OCI-LY3 (cell line): ENCODE data around the gene KATNAL2.

Experiments
- H2AFZ ChIP-seq: fragments of 200-600, 300-600 bp; shearing (Covaris generic); 2 replicates; pipeline ENCODE4 v1.6.0; 2014; ENCODE audit warnings: antibody characterized with exemption, low read depth, low read length
- H3K27ac ChIP-seq: fragments of 200-600, 300-600 bp; sonication (generic); 2 replicates; pipeline ENCODE4 v1.5.1; 2014; ENCODE audit warnings: mild to moderate bottlenecking, low read length, moderate library complexity, mixed read lengths
- H3K27me3 ChIP-seq: fragments of 200-600, 300-600 bp; sonication (generic); 2 replicates; pipeline ENCODE4 v1.6.1; 2014; ENCODE audit warnings: low read depth, low read length, mixed read lengths
- H3K36me3 ChIP-seq: fragments of 200-600, 300-600 bp; sonication (generic); replicated peaks from 2 replicates; pipeline ENCODE3; 2014; ENCODE audit warnings: low read depth, low read length, mixed read lengths
- H3K4me1 ChIP-seq: fragments of 300-600, 200-600 bp; sonication (generic); 2 replicates; pipeline ENCODE4 v1.6.1; 2014; ENCODE audit warnings: low read length, mixed read lengths
- H3K4me2 ChIP-seq: fragments of 200-600, 300-600 bp; sonication (generic); 2 replicates; pipeline ENCODE4 v1.6.1; 2014; ENCODE audit warnings: low read length, mixed read lengths
- H3K4me3 ChIP-seq: fragments of 300-600, 200-600 bp; sonication (generic); 2 replicates; pipeline ENCODE4 v1.5.1; 2014; ENCODE audit warnings: antibody characterized with exemption, mild to moderate bottlenecking, low read length, moderate library complexity
- H3K79me2 ChIP-seq: fragments of 300-600, 200-600 bp; shearing (Covaris generic); 2 replicates; pipeline ENCODE4 v1.6.1; 2014; ENCODE audit warnings: mild to moderate bottlenecking, low read length, mixed read lengths
- H3K9ac ChIP-seq: fragments of 300-600, 200-600 bp; shearing (Covaris generic); 2 replicates; pipeline ENCODE4 v1.6.0; 2014; ENCODE audit warnings: mild to moderate bottlenecking, low read length, moderate library complexity
- H3K9me3 ChIP-seq: fragments of 200-600, 300-600 bp; shearing (Covaris generic); 2 replicates; pipeline ENCODE4 v1.6.1; 2014; ENCODE audit warnings: low read length, mixed read lengths; ENCODE audit not compliant: insufficient read depth
- H4K20me1 ChIP-seq: fragments of 200-600, 300-600 bp; sonication (generic); 2 replicates; pipeline ENCODE4 v1.6.1; 2016; ENCODE audit warnings: low read length, mixed read lengths; ENCODE audit not compliant: insufficient read depth
- CTCF ChIP-seq: fragments of 200-600, 300-600 bp; sonication (generic); IDR thresholded peaks from 2 replicates; pipeline ENCODE4 v1.5.1; 2014; ENCODE audit warnings: antibody characterized with exemption, low read length, low read depth
- EZH2phosphoT487 ChIP-seq: fragments of 200-600 bp; shearing (Covaris generic); IDR thresholded peaks from 2 replicates; pipeline ENCODE4 v1.6.1; 2018; ENCODE audit warnings: antibody characterized with exemption, mixed run types, low read depth

KATNAL2 gene

GRCh38 chr18:46917108-46917802, at the start of gene KATNAL2, which contains the start of gene PIAS2:
KATNAL2 (plus strand) TSS chr18:46917602; CDS start chr18:46946873, 29,271 bp downstream.
PIAS2 (minus strand) TSS chr18:46917507; CDS start chr18:46917345, 162 bp downstream.
- Histone ChIP-seq H2AFZ (peak within 1 kb of the TSS; percentile 85), H3K27ac (peak within 1 kb of the TSS; percentile 56), H3K9ac (peak within 1 kb of the TSS; percentile 84), H3K79me2 (peaks cover 60% of the 10 kb centered on the region), H3K27me3 (no peaks in the 10 kb centered on the region), H3K4me1 (peaks cover 30% of the 10 kb centered on the region), H3K4me3 (peak within 1 kb of the TSS; percentile 81), H3K36me3 (peaks cover 13% of the 10 kb centered on the region), H4K20me1 (peaks cover 36% of the 10 kb centered on the region), H3K9me3 (no peaks in the 10 kb centered on the region), H3K4me2 (peak within 1 kb of the TSS; percentile 91)
- TF ChIP-seq EZH2phosphoT487 (no peak), CTCF (no peak; the same call in 1 of the 2 replicates)

- no peak overlapping the region for H3K4me2 ChIP-seq
- peaks cover 90% of the 10 kb centered on the region for H3K79me2 ChIP-seq
- H3K27ac ChIP-seq: no peak overlapping the region
- H3K4me1 ChIP-seq: no peaks in the 10 kb centered on the region
- H3K4me3 ChIP-seq: no peak overlapping the region
- no peak for TF ChIP-seq EZH2phosphoT487
- peaks cover 9% of the 10 kb centered on the region; the same call in 1 of the 2 replicates for H3K9me3 ChIP-seq
- H3K9ac ChIP-seq: no peak overlapping the region
- no peaks in the 10 kb centered on the region for H3K27me3 ChIP-seq
- H4K20me1 ChIP-seq: peaks cover 67% of the 10 kb centered on the region
- no peak overlapping the region for H2AFZ ChIP-seq
- peaks cover 48% of the 10 kb centered on the region for H3K36me3 ChIP-seq
These were observed 49.1 kb upstream of the KATNAL2 start for GRCh38 chr18:46868169-46868921.

GRCh38 chr18:46877329-46877987, 39.9 kb upstream of the KATNAL2 start:
- TF ChIP-seq CTCF (no peak), EZH2phosphoT487 (no peak)
- no peak overlapping the region for H3K27ac ChIP-seq

GRCh38 chr18:46883180-46883579, 34.2 kb upstream of the KATNAL2 start:
- Histone ChIP-seq H3K9ac (no peak overlapping the region), H3K27me3 (no peaks in the 10 kb centered on the region), H3K79me2 (peaks cover 89% of the 10 kb centered on the region), H2AFZ (no peak overlapping the region), H3K9me3 (peaks cover 14% of the 10 kb centered on the region), H3K36me3 (peaks cover 46% of the 10 kb centered on the region), H4K20me1 (peaks cover 20% of the 10 kb centered on the region), H3K4me3 (no peak overlapping the region), H3K4me1 (no peaks in the 10 kb centered on the region), H3K27ac (no peak overlapping the region), H3K4me2 (no peak overlapping the region)
- TF ChIP-seq CTCF: no peak
- no peak for TF ChIP-seq EZH2phosphoT487

More at GRCh38 chr18:46877329-46877987, 39.9 kb upstream of the KATNAL2 start:
- peaks cover 6% of the 10 kb centered on the region; the same call in 1 of the 2 replicates for H3K4me1 ChIP-seq
- H3K27me3 ChIP-seq: no peaks in the 10 kb centered on the region
- no peak overlapping the region for H3K4me2 ChIP-seq
- peaks cover 21% of the 10 kb centered on the region for H3K9me3 ChIP-seq
- no peak overlapping the region for H3K4me3 ChIP-seq
- H3K79me2 ChIP-seq: peaks cover 92% of the 10 kb centered on the region
- no peak overlapping the region for H3K9ac ChIP-seq
- no peak overlapping the region for H2AFZ ChIP-seq
- H4K20me1 ChIP-seq: peaks cover 29% of the 10 kb centered on the region
- peaks cover 70% of the 10 kb centered on the region for H3K36me3 ChIP-seq
